Adipocyte (in vitro differentiated cells): ENCODE data around the gene PEX26.
A peak's percentile ranks its signal among the peaks of the same experiment; 100 is the strongest.
"Not testable (repeated sequence)": the region's sequence is repeated elsewhere in the genome, so short reads cannot be mapped to it uniquely, and the experiment has no call there.

Experiments used
- DNase-seq: peaks from one replicate; pipeline ENCODE4 v3.0.0-alpha.2; 2015; ENCODE audit warnings: low read depth
- H3K27me3 ChIP-seq: replicated peaks from 2 replicates; pipeline ENCODE4 v1.7.0; 2013; ENCODE audit warnings: mild to moderate bottlenecking, low read length, moderate library complexity; ENCODE audit not compliant: control insufficient read depth, insufficient read depth
- H3K36me3 ChIP-seq: 2 replicates; pipeline ENCODE4 v1.7.0; 2013; ENCODE audit warnings: low read length, mild to moderate bottlenecking, moderate library complexity; ENCODE audit not compliant: control insufficient read depth, insufficient read depth, severe bottlenecking
- H3K4me1 ChIP-seq: 2 replicates; pipeline ENCODE4 v1.7.0; 2013; ENCODE audit warnings: mild to moderate bottlenecking, low read length, moderate library complexity; ENCODE audit not compliant: control insufficient read depth, insufficient read depth
- H3K4me3 ChIP-seq: 2 replicates; pipeline ENCODE4 v1.7.0; 2013; ENCODE audit warnings: mild to moderate bottlenecking, low read length, moderate library complexity
- H3K9ac ChIP-seq: 2 replicates; pipeline ENCODE4 v1.7.0; 2013; ENCODE audit warnings: mild to moderate bottlenecking, low read length, moderate library complexity
- H3K9me3 ChIP-seq: 2 replicates; pipeline ENCODE4 v1.7.0; 2013; ENCODE audit warnings: mild to moderate bottlenecking, low read length, moderate library complexity; ENCODE audit not compliant: control insufficient read depth

Gene PEX26

DNA sequence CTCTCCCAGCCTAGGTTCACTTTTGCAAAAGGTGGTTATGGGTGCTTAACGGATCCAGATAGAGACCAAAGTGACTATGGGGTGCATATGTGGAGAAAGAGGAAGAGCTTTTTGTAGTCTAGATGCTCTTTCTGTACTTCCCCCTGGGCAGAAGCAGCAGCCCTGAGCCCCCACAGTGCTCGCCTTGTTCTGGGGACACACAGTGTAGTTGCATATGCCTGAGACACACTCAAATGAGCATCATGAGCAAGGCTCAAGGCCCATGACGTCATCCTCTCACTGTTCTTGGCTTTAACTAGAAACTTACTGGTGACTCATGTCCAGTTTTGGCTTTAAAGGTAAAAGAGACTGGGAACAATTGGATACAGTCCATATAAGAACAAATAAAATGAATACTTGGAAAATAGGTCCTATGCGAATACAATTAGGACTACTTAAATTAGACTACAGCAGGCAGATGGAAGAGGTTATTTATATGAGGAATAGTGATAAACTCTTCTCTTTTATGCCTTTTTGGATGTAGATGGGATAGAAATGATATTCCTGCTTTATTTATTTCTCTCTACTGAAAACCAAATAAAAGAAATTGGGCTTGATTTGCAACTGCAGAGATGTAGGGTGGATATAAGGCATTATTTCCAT is 20.1 kb upstream of the PEX26 start:
- no peak overlapping the region for H3K4me3 ChIP-seq
- H3K9ac ChIP-seq: no peak overlapping the region
- no peaks in the 10 kb centered on the region for H3K36me3 ChIP-seq
- peaks cover 39% of the 10 kb centered on the region for H3K4me1 ChIP-seq
- H3K9me3 ChIP-seq: no peaks in the 10 kb centered on the region
- peak; percentile 95 for DNase-seq
- no peaks in the 10 kb centered on the region for H3K27me3 ChIP-seq

DNA sequence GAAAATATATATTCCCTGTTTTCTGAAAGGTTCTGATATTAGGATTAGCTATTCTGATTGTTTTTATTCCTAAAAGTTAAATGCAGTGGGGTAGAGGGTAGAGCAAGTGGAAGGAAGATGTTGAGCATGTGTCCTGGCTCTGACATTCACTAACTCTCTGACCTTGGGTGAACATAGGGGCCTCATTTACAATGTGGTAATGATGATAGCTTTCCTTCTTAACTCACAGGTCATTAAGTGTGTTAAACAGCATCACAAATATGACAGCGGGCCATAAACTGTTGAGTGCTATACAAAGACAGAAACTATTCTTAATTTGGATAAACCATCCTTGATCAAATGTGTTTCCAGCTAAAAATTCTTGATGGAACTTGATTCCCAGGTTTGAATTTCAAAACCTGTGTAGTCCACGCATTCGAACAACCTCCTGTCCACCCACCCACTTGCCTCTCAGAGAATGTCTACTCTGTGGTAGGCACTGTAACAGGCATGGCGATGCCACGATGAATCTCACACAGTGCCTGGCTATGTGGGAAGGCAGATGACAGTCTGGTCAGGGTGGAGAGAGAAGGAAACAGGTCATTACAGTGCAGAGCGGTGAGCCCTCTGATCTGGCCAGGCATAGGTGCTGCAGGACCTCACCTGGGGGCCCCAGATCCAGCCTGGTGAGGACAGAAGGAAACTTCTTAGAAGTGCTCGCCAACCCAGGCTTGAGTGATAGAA is 19.3 kb upstream of the PEX26 start:
- peaks cover 39% of the 10 kb centered on the region for H3K4me1 ChIP-seq
- DNase-seq: no peak
- H3K9ac ChIP-seq: no peak overlapping the region
- H3K9me3 ChIP-seq: no peaks in the 10 kb centered on the region
- no peak overlapping the region for H3K4me3 ChIP-seq
- no peaks in the 10 kb centered on the region for H3K36me3 ChIP-seq
- no peaks in the 10 kb centered on the region for H3K27me3 ChIP-seq

DNA sequence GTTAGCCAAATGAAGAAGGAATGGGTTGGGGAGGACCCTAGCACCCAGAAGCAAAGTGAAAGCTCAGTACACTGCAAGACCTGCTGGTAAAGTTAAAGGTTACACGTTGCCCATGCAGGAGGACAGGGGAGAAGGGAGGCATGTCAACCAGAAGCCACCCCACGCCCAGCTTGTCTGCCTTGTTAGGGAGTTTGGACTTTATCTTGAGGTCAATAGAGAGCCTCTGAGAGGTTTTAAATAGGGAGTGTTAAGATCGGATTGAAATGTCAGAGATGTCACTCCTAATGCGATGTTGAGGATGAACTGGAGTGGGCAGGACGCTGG is 18.7 kb upstream of the PEX26 start:
- DNase-seq: no peak
- no peak overlapping the region for H3K4me3 ChIP-seq
- H3K4me1 ChIP-seq: peaks cover 39% of the 10 kb centered on the region
- H3K9me3 ChIP-seq: no peaks in the 10 kb centered on the region
- no peak overlapping the region for H3K9ac ChIP-seq
- H3K27me3 ChIP-seq: no peaks in the 10 kb centered on the region
- H3K36me3 ChIP-seq: no peaks in the 10 kb centered on the region

DNA sequence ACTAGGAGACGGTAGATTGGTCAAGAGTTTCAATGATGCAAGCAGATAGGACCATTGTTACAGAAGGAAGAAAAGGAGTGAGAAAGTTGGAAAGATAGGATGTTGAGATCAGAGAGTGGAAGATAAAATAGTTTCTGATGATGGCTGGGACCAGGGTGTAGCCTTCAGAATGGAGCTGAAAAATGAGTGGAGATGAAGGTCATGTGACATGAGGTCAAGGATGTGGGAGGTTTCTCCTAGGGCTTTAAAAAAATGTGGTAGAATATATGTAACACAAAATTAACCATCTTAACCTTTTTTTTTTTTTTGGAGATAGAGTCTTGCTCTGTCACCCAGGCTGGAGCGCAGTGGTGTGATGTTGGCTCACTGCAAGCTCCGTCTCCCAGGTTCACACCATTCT is 18.3 kb upstream of the PEX26 start:
- H3K27me3 ChIP-seq: no peaks in the 10 kb centered on the region

GRCh38 chr22:18059991-18060390 is 17.8 kb upstream of the PEX26 start:
- Histone ChIP-seq H3K9ac (no peak overlapping the region), H3K4me3 (no peak overlapping the region), H3K27me3 (no peaks in the 10 kb centered on the region), H3K4me1 (peaks cover 39% of the 10 kb centered on the region), H3K36me3 (no peaks in the 10 kb centered on the region), H3K9me3 (no peaks in the 10 kb centered on the region)
- DNase-seq: no peak

More for the DNA sequence above, 18.3 kb upstream of the PEX26 start:
- Histone ChIP-seq H3K36me3 (no peaks in the 10 kb centered on the region), H3K4me3 (no peak overlapping the region), H3K9ac (no peak overlapping the region), H3K9me3 (no peaks in the 10 kb centered on the region), H3K4me1 (peaks cover 39% of the 10 kb centered on the region)
- DNase-seq: no peak

DNA sequence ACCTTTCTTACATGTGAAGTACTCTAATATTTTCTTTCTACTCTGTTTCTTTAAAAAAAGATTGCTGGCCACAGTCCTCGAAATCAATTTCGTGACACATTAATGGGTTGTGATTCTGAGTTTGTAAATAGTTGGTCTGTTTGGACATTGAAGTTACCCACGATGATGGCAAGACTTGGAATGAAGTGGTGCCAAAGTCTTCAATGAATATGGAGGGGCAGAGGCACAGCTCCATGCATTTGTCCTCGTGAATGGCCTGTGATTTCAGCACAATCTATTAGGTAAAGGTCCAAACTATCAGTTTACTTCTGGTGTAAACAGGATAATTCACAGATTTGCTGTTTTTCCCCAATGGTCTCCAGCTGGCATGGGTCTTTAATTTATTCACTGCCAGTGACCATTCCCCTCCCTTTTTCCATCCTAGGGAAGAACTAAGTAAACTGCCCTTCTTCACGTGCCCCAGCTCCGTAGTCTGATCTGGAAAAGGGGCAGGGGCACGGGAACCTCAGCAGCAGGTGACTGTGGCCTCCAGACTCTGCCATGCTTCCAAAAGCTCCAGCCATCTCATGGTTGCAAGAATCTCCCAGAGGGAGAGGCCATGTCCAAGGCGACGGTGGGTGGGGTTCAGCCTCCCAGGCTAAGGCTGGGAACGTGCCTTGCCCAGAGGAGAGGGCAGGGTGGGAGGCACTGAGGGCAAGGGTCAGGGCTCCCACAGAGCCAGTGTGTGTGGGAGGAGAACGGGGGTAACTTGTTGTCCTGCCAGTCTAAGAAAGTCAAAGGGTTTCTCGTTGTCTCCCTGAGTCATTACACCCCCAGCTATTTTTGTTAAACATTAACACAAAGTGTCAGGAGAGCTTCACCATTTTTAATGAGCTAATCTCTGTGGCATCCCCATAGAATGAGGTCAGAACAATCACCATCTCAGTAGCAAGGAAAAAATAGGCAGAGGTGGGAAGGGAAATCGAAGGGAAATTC is 16.9 kb upstream of the PEX26 start:
- no peak overlapping the region for H3K9ac ChIP-seq
- H3K36me3 ChIP-seq: no peaks in the 10 kb centered on the region
- peaks cover 34% of the 10 kb centered on the region for H3K4me1 ChIP-seq
- DNase-seq: peak; percentile 42
- H3K9me3 ChIP-seq: no peaks in the 10 kb centered on the region
- H3K27me3 ChIP-seq: no peaks in the 10 kb centered on the region
- H3K4me3 ChIP-seq: no peak overlapping the region

DNA sequence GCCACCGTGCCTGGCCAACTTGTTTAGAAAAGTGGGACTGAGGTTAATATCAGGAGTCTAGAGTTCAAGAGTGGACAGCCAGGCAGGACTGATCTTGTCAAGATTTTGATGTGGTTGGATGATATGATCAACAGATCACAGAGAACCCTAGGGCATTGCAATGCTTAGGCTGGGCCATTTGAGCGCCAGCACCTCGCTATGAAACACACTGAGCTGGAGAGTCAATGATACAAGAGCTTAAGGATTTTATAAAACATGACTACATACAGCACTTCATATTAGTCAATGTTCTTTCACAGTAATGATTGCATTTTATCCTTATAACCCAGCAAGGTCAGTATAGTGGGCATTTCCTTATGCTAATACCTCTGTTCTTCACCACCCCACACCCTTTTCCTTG is 15.4 kb upstream of the PEX26 start:
- peaks cover 21% of the 10 kb centered on the region for H3K4me1 ChIP-seq
- DNase-seq: no peak
- no peak overlapping the region for H3K9ac ChIP-seq
- H3K27me3 ChIP-seq: no peaks in the 10 kb centered on the region
- no peaks in the 10 kb centered on the region for H3K9me3 ChIP-seq
- H3K4me3 ChIP-seq: no peak overlapping the region
- H3K36me3 ChIP-seq: no peaks in the 10 kb centered on the region

DNA sequence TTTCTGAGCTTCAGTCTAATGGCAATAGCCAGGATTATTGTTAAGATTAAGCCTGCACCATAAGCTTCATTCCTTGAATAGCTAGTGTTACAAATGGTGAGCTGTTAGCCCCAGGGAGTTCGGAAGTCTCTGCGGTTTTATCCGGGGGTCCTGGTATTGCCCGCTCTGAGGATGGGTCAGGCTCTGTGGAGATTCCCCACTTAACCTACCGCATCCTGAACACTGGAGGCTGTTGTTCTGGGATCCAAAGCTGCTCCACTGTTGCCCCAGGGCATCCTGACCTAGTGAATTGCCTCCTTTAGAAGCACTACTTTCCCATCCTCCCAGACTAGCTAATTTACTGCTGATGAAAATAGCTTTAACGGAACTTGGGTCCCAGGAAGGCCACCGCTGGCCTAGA is 14.5 kb upstream of the PEX26 start:
- peak; percentile 57 for DNase-seq
- Histone ChIP-seq H3K9ac (no peak overlapping the region), H3K4me3 (no peak overlapping the region), H3K27me3 (no peaks in the 10 kb centered on the region), H3K36me3 (no peaks in the 10 kb centered on the region), H3K4me1 (peaks cover 22% of the 10 kb centered on the region), H3K9me3 (no peaks in the 10 kb centered on the region)

GRCh38 chr22:18063715-18064114 is 14.1 kb upstream of the PEX26 start:
- peaks cover 26% of the 10 kb centered on the region for H3K4me1 ChIP-seq
- not testable (repeated sequence) for H3K9ac ChIP-seq, DNase-seq, H3K27me3 ChIP-seq, H3K4me3 ChIP-seq, H3K9me3 ChIP-seq, H3K36me3 ChIP-seq

DNA sequence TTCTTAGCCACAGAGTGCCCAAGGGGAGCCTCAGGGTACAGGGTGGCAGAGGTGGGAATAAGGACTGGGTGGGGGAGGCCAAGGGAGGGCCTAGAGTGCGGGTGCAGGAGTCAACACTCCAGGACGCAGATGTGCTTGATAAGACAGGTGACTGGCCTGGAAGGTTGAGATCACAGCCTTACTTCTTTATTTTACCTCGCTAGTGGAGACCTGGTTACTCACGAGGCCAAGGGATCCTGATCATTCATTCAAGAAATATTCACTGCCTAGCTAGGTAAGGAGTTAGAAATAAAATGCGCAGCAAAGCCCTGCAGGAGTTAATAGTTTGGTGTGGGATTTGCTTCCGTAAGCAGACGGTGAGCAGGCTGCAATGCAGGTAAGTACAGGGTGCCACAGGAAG is 13.2 kb upstream of the PEX26 start:
- no peaks in the 10 kb centered on the region for H3K36me3 ChIP-seq
- peaks cover 34% of the 10 kb centered on the region for H3K4me1 ChIP-seq
- H3K27me3 ChIP-seq: no peaks in the 10 kb centered on the region
- no peaks in the 10 kb centered on the region for H3K9me3 ChIP-seq
- no peak overlapping the region for H3K4me3 ChIP-seq
- DNase-seq: no peak
- H3K9ac ChIP-seq: no peak overlapping the region

- H3K9me3 ChIP-seq: no peaks in the 10 kb centered on the region
- H3K4me1 ChIP-seq: peaks cover 34% of the 10 kb centered on the region
- no peaks in the 10 kb centered on the region for H3K36me3 ChIP-seq
- no peak overlapping the region for H3K4me3 ChIP-seq
- no peaks in the 10 kb centered on the region for H3K27me3 ChIP-seq
- no peak overlapping the region for H3K9ac ChIP-seq
- no peak for DNase-seq
Observed at GRCh38 chr22:18065256-18065655, 12.5 kb upstream of the PEX26 start.
